Cardiac muscle cell (in vitro differentiated cells and primary cell): Measurements from ENCODE around the gene NDUFV1. TPM values are rescaled to one million over a fixed set of nuclear protein-coding genes. Genes with fewer than 3 reads are reported as not detected.

ENCODE experiments used
- DNase-seq, 2 donors: peaks; one replicate each; pipeline versions ENCODE4 v3.0.0 to v3.0.0-alpha.2; 2010 to 2017; ENCODE audit warnings: low read depth in 1 of 2, low spot score in 1 of 2
- H3K27ac ChIP-seq: fragments of 200-600 bp; sonication (generic); 2 replicates; pipeline ENCODE4 v1.5.1; 2016
- H3K27me3 ChIP-seq: fragments of 200-600 bp; sonication (generic); 2 replicates; pipeline ENCODE4 v1.6.0; 2016; ENCODE audit warnings: control low read depth
- H3K36me3 ChIP-seq: fragments of 200-600 bp; sonication (generic); 2 replicates; pipeline ENCODE4 v1.5.1; 2016; ENCODE audit warnings: control low read depth
- H3K4me1 ChIP-seq: fragments of 200-600 bp; sonication (generic); 2 replicates; pipeline ENCODE4 v1.8.1; 2017; ENCODE audit warnings: low read depth, mild to moderate bottlenecking, mixed run types
- H3K4me3 ChIP-seq: fragments of 200-600 bp; sonication (generic); 2 replicates; pipeline ENCODE4 v1.5.1; 2016; ENCODE audit warnings: mild to moderate bottlenecking
- H3K9me3 ChIP-seq: fragments of 200-600 bp; sonication (generic); 2 replicates; pipeline ENCODE4 v1.5.1; 2017; ENCODE audit warnings: low read depth, mild to moderate bottlenecking, control low read depth
- polyA plus RNA-seq: library from polyadenylated mRNA; unstranded; fragments of >200 nt; fragmentation: Nextera tagmentation; extraction: Ambion mirVana; gene quantifications from 2 replicates; pipeline ENCODE4 v1.2.1, GENCODE V29; 2016
- total RNA-seq: library from RNA; depleted of rRNA; stranded (reverse); fragments of >200 nt; gene quantifications from 2 replicates; pipeline ENCODE4 v1.2.3, GENCODE V29; 2016
- TF ChIP-seq, protein P1 (sequence below): IDR thresholded peaks from 2 replicates; pipeline ENCODE4 v1.5.1; 2012; ENCODE audit warnings: low read depth, mild to moderate bottlenecking, low read length

NDUFV1 gene
- total and polyA plus RNA-seq, 2 experiments from 2014 or later, result 449 to 526 TPM

GRCh38 chr11:67640758-67641337, 34.1 kb downstream of the NDUFV1 start:
- no peaks in the 10 kb centered on the region for H3K9me3 ChIP-seq
- H3K4me3 ChIP-seq, result no peak overlapping the region
- TF ChIP-seq, protein P1, sequence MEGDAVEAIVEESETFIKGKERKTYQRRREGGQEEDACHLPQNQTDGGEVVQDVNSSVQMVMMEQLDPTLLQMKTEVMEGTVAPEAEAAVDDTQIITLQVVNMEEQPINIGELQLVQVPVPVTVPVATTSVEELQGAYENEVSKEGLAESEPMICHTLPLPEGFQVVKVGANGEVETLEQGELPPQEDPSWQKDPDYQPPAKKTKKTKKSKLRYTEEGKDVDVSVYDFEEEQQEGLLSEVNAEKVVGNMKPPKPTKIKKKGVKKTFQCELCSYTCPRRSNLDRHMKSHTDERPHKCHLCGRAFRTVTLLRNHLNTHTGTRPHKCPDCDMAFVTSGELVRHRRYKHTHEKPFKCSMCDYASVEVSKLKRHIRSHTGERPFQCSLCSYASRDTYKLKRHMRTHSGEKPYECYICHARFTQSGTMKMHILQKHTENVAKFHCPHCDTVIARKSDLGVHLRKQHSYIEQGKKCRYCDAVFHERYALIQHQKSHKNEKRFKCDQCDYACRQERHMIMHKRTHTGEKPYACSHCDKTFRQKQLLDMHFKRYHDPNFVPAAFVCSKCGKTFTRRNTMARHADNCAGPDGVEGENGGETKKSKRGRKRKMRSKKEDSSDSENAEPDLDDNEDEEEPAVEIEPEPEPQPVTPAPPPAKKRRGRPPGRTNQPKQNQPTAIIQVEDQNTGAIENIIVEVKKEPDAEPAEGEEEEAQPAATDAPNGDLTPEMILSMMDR, result no peak
- H3K4me1 ChIP-seq, result no peaks in the 10 kb centered on the region
- DNase-seq, result no peak
- no peaks in the 10 kb centered on the region for H3K27me3 ChIP-seq
- H3K27ac ChIP-seq, result no peak overlapping the region
- H3K36me3 ChIP-seq, result no peaks in the 10 kb centered on the region

DNA sequence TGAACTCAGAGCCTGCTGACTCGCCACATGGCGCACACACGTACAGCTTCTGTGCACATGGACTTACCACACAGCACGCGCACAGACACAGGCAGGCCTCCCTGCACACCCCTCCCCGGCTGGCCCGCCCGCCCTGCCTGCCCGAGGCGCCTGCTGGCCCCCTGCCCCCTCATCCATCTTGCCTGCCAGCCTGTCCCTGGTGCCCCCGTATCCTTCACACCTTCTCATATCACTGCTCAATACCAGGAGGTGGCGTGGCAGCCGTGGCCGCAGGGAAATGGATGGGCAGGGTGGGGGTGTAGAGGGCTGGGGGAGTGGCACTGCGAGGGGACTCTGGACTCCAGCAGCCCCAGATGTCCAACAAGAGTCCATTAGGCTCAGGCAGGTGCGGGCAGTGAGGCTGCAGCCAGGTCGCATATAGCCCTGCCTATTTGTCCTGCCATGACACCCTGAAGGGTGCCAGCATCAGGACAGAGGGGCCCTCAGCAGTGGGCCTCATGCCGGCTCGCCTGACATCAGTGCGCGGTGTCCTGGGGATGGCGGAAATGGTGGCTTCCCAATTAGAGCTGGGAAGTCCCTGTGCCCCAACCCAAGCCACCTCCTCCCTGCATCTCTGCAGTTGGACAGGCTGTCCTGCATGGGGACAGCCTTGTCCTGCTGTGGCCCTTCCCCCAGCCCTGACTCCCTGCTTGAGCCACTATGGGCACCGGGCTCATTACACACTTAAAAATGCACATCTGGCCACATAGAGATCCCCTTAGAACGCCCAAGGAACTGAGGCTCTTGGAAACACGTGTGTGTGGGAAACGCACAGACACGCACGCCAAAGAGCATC, 34.8 kb downstream of the NDUFV1 start:
- H3K4me3 ChIP-seq, result no peak overlapping the region
- TF ChIP-seq, protein P1, result no peak
- H3K36me3 ChIP-seq, result no peaks in the 10 kb centered on the region
- no peak overlapping the region for H3K27ac ChIP-seq
- no peak for DNase-seq
- no peaks in the 10 kb centered on the region for H3K9me3 ChIP-seq
- no peaks in the 10 kb centered on the region for H3K4me1 ChIP-seq
- no peaks in the 10 kb centered on the region for H3K27me3 ChIP-seq

DNA sequence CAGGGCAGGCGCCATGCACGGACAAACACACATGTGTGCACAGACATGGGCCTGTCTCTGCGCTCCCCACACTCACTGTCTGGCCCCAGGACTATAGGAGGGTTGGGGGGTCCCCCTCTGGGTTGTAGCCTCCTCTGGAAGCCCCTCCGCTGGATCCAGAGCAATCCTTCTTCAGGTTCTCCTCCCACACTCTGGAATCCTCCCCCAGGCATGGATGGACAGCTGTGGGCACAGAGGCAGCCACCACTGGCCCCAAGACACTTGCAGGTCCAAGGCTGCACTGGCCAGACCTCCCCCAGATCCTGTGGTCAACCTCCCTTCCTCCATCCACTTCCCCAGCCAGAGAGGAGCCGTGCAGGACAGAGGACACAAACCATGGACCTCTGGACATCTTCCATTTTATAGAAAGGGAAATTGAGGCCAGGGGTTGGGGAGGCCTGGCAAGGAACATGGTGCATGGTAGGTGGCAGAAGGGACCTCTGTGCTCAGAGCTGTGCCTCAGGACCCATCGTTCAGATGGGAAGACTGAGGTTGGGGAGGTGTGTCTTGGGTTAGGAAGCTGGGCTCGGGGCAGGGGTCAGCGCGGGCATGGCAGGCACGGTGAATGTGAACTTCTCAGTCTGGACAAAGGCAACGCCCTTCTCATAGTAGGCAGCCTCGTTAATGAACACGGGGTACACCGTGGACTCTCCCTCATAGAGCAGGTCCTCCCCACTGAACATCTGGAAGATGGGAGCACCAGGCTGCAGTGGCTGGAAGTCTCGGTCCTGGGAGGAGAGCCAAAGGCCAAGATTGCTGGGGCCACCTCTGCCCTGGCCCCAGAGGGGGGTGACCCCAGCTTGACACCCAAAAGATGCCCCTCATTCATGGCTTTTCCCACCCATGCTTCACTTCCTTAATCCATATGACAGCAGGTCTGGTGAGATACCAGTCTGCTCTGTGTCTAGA, 35.7 kb downstream of the NDUFV1 start:
- TF ChIP-seq, protein P1, result no peak
- Histone ChIP-seq H3K4me1 (no peaks in the 10 kb centered on the region), H3K4me3 (no peak overlapping the region), H3K36me3 (no peaks in the 10 kb centered on the region), H3K27ac (no peak overlapping the region), H3K9me3 (no peaks in the 10 kb centered on the region), H3K27me3 (no peaks in the 10 kb centered on the region)
- no peak for DNase-seq

DNA sequence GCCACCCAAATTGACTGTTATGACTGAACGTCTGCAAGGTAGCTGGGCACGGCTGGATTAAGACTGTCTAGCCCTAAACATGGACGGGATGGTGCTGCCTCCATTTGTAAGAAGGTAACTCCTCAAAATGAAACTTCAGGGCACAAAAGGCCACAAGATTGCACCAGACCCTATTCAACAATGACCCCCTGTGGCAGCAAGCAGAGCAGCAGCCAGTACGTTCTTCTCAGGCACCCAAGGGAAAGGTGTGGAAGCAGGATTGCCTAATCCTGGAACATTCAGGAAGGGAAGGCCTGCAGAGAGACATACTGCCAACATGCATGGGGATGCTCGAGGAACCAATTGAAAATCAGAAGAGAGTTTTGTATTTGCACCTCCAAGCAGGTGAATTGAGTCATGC, 37.3 kb downstream of the NDUFV1 start:
- H3K9me3 ChIP-seq, result no peaks in the 10 kb centered on the region
- H3K27me3 ChIP-seq, result no peaks in the 10 kb centered on the region
- H3K4me3 ChIP-seq, result no peak overlapping the region
- H3K36me3 ChIP-seq, result no peaks in the 10 kb centered on the region
- TF ChIP-seq, protein P1, result peak; percentile 24
- H3K4me1 ChIP-seq, result no peaks in the 10 kb centered on the region
- DNase-seq, result peak in 1 of 2 donors; percentile 27
- H3K27ac ChIP-seq, result no peak overlapping the region
